GM23248 (cell line): ENCODE data around the gene FTO. TPM values are rescaled to one million over a fixed set of nuclear protein-coding genes. Genes with fewer than 3 reads are reported as not detected.
"Not testable (repeated sequence)": the region's sequence is repeated elsewhere in the genome, so short reads cannot be mapped to it uniquely, and the experiment has no call there.

Experiments
- DNase-seq: peaks from one replicate; pipeline ENCODE4 v3.0.0-alpha.2; 2015
- H2AFZ ChIP-seq: fragments of 200-600 bp; sonication (generic); 2 replicates; pipeline ENCODE4 v1.6.1; 2016; ENCODE audit warnings: antibody characterized with exemption
- H3F3A ChIP-seq: fragments of 200-600 bp; sonication (generic); 2 replicates; pipeline ENCODE4 v1.6.1; 2016; ENCODE audit warnings: mild to moderate bottlenecking, antibody characterized with exemption, mixed run types; ENCODE audit not compliant: insufficient read depth
- H3K27ac ChIP-seq: fragments of 200-600 bp; sonication (generic); 2 replicates; pipeline ENCODE4 v1.5.1; 2016; ENCODE audit warnings: mild to moderate bottlenecking
- H3K27me3 ChIP-seq: fragments of 200-600 bp; sonication (generic); replicated peaks from 2 replicates; pipeline ENCODE4 v1.6.1; 2016; ENCODE audit warnings: mild to moderate bottlenecking; ENCODE audit not compliant: insufficient read depth
- H3K36me3 ChIP-seq: fragments of 200-600 bp; sonication (generic); 2 replicates; pipeline ENCODE4 v1.6.1; 2016; ENCODE audit warnings: low read depth, mild to moderate bottlenecking
- H3K4me1 ChIP-seq: fragments of 200-600 bp; sonication (generic); 2 replicates; pipeline ENCODE4 v1.6.1; 2016; ENCODE audit warnings: mild to moderate bottlenecking; ENCODE audit not compliant: insufficient read depth
- H3K4me2 ChIP-seq: fragments of 200-600 bp; sonication (generic); one replicate; pipeline ENCODE4 v1.6.1; 2016; ENCODE audit warnings: mild to moderate bottlenecking; ENCODE audit not compliant: unreplicated experiment
- H3K4me3 ChIP-seq: fragments of 200-600 bp; sonication (generic); 2 replicates; pipeline ENCODE4 v1.5.1; 2016; ENCODE audit warnings: mild to moderate bottlenecking
- H3K79me2 ChIP-seq: fragments of 200-600 bp; sonication (generic); 2 replicates; pipeline ENCODE4 v1.6.1; 2016; ENCODE audit warnings: mild to moderate bottlenecking; ENCODE audit not compliant: insufficient read depth
- H3K9ac ChIP-seq: fragments of 200-600 bp; sonication (generic); 2 replicates; pipeline ENCODE4 v1.6.1; 2016; ENCODE audit warnings: mild to moderate bottlenecking
- H3K9me2 ChIP-seq: fragments of 200-600 bp; sonication (generic); 2 replicates; pipeline ENCODE4 v1.6.1; 2016; ENCODE audit warnings: mixed run types, mild to moderate bottlenecking, moderate library complexity; ENCODE audit not compliant: insufficient read depth
- H3K9me3 ChIP-seq: fragments of 200-600 bp; sonication (generic); one replicate; pipeline ENCODE4 v1.6.1; 2017; ENCODE audit warnings: low read depth
- H4K20me1 ChIP-seq: fragments of 200-600 bp; sonication (generic); 2 replicates; pipeline ENCODE4 v1.6.0; 2016; ENCODE audit not compliant: insufficient read depth
- EZH2 ChIP-seq: fragments of 200-600 bp; sonication (generic); IDR thresholded peaks from 2 replicates; pipeline ENCODE4 v1.6.1; 2018; ENCODE audit warnings: antibody characterized with exemption, mild to moderate bottlenecking; ENCODE audit not compliant: insufficient read depth, poor library complexity, severe bottlenecking
- EZH2phosphoT487 ChIP-seq: fragments of 200-600 bp; sonication (generic); IDR thresholded peaks from 2 replicates; pipeline ENCODE4 v1.6.1; 2018; ENCODE audit warnings: antibody characterized with exemption, moderate library complexity, mild to moderate bottlenecking, low read depth; ENCODE audit not compliant: insufficient read depth
- WGBS, 2 experiments: methylation state at CpG; one replicate each; pipeline ENCODE4 v1.1.6; 2015 to 2017; ENCODE audit warnings: low lambda C conversion rate in 2 of 2, low coverage in 1 of 2; ENCODE audit errors: missing lambda C conversion rate in 2 of 2; 5-methylcytosine and 5-hydroxymethylcytosine counted together
- in situ Hi-C: fragments of 300-500 bp; cut with MboI; formaldehyde crosslinking; loops from 2 replicates; pipeline ENCODE4 v1.15.0; 2020
- polyA plus RNA-seq: library from polyadenylated mRNA; unstranded; fragments of >200 nt; fragmentation: Nextera tagmentation; extraction: Ambion mirVana; gene quantifications from 2 replicates; pipeline ENCODE4 v1.2.1, GENCODE V29; 2016
- total RNA-seq: library from RNA; depleted of rRNA; stranded (reverse); fragments of >200 nt; shearing (Covaris generic); gene quantifications from 2 replicates; pipeline ENCODE4 v1.2.3, GENCODE V29; 2014

The FTO gene
- total and polyA plus RNA-seq, 2 experiments from 2014 or later: 85.3 to 99.2 TPM

GRCh38 chr16:53695070-53695469, 8.9 kb upstream of the FTO start:
- peaks cover 38% of the 10 kb centered on the region for H3F3A ChIP-seq
- H4K20me1 ChIP-seq: no peaks in the 10 kb centered on the region
- WGBS, 2 experiments: 2 to 6% methylated on average over 1 of the region's 1 CpG
- H3K27me3 ChIP-seq: no peaks in the 10 kb centered on the region
- no peak for TF ChIP-seq EZH2
- TF ChIP-seq EZH2phosphoT487: no peak
- no peaks in the 10 kb centered on the region for H3K9me3 ChIP-seq
- no peak overlapping the region for H3K4me3 ChIP-seq
- no peaks in the 10 kb centered on the region for H3K79me2 ChIP-seq
- H3K36me3 ChIP-seq: peaks cover 18% of the 10 kb centered on the region
- peak; percentile 93 for DNase-seq
- H3K27ac ChIP-seq: peak overlapping the region; percentile 74
- in situ Hi-C loops: no loop called here
- no peak overlapping the region for H2AFZ ChIP-seq
- H3K4me2 ChIP-seq: peak overlapping the region; percentile 29
- peak overlapping the region; percentile 37 for H3K9ac ChIP-seq
- no peaks in the 10 kb centered on the region for H3K9me2 ChIP-seq
- peaks cover 19% of the 10 kb centered on the region for H3K4me1 ChIP-seq

GRCh38 chr16:53698271-53698670, 5.7 kb upstream of the FTO start:
- H3K9ac ChIP-seq, H2AFZ ChIP-seq, H3K4me2 ChIP-seq, H3K9me3 ChIP-seq, H4K20me1 ChIP-seq, H3K27me3 ChIP-seq, DNase-seq, in situ Hi-C loops, H3K9me2 ChIP-seq, H3K27ac ChIP-seq, H3K36me3 ChIP-seq, H3K4me3 ChIP-seq: not testable (repeated sequence)
- peaks cover 25% of the 10 kb centered on the region for H3F3A ChIP-seq
- peaks cover 23% of the 10 kb centered on the region for H3K4me1 ChIP-seq
- WGBS, 2 experiments: 96% methylated on average over 28 of the region's 31 CpGs; no CpG with 5 or more reads in 1 of the 2 experiments
- peaks cover 27% of the 10 kb centered on the region for H3K79me2 ChIP-seq

GRCh38 chr16:53704445-53704813, 473 bp downstream of the FTO start:
- WGBS, 2 experiments: 10% methylated on average over 6 of the region's 6 CpGs
- peak overlapping the region; percentile 65 for H3K27ac ChIP-seq
- in situ Hi-C loops: no loop called here

GRCh38 chr16:53707671-53708070, 3.7 kb downstream of the FTO start:
- Histone ChIP-seq H3K4me3 (no peak overlapping the region), H3K4me1 (peaks cover 19% of the 10 kb centered on the region), H3K9me2 (no peaks in the 10 kb centered on the region), H3K9me3 (no peaks in the 10 kb centered on the region), H3K4me2 (no peak overlapping the region), H3K36me3 (no peaks in the 10 kb centered on the region), H4K20me1 (peaks cover 8% of the 10 kb centered on the region; the same call in 1 of the 2 replicates), H3K79me2 (peaks cover 96% of the 10 kb centered on the region), H3K9ac (no peak overlapping the region), H2AFZ (no peak overlapping the region), H3F3A (no peaks in the 10 kb centered on the region), H3K27me3 (no peaks in the 10 kb centered on the region), H3K27ac (no peak overlapping the region)
- no peak for DNase-seq
- TF ChIP-seq EZH2 (no peak), EZH2phosphoT487 (no peak)
- in situ Hi-C loops: no loop called here
- WGBS, 2 experiments: 51 to 63% methylated on average over 3 of the region's 3 CpGs

More at GRCh38 chr16:53704445-53704813, 473 bp downstream of the FTO start:
- H3K9me2 ChIP-seq: no peaks in the 10 kb centered on the region
- peak overlapping the region; percentile 89 for H3K9ac ChIP-seq
- peaks cover 85% of the 10 kb centered on the region for H3K79me2 ChIP-seq
- H3K36me3 ChIP-seq: no peaks in the 10 kb centered on the region
- no peaks in the 10 kb centered on the region for H3K27me3 ChIP-seq
- no peaks in the 10 kb centered on the region for H3K9me3 ChIP-seq
- H2AFZ ChIP-seq: peak overlapping the region; percentile 86
- TF ChIP-seq EZH2phosphoT487 (no peak), EZH2 (no peak)
- H3K4me1 ChIP-seq: peaks cover 21% of the 10 kb centered on the region
- H3K4me3 ChIP-seq: peak overlapping the region; percentile 93
- H3F3A ChIP-seq: no peaks in the 10 kb centered on the region
- DNase-seq: peak; percentile 23
- H3K4me2 ChIP-seq: peak overlapping the region; percentile 89
- H4K20me1 ChIP-seq: peaks cover 8% of the 10 kb centered on the region; the same call in 1 of the 2 replicates

GRCh38 chr16:53708490-53708889, 4.5 kb downstream of the FTO start:
- Histone ChIP-seq H3K9me3 (no peaks in the 10 kb centered on the region), H3K4me2 (no peak overlapping the region), H3K9ac (no peak overlapping the region), H3K36me3 (no peaks in the 10 kb centered on the region), H3K27me3 (no peaks in the 10 kb centered on the region), H3K9me2 (no peaks in the 10 kb centered on the region), H3K27ac (no peak overlapping the region), H3K4me1 (peaks cover 17% of the 10 kb centered on the region; the same call in 1 of the 2 replicates), H2AFZ (no peak overlapping the region), H3K4me3 (no peak overlapping the region), H4K20me1 (peaks cover 8% of the 10 kb centered on the region; the same call in 1 of the 2 replicates), H3K79me2 (peaks cover 96% of the 10 kb centered on the region), H3F3A (no peaks in the 10 kb centered on the region)
- no peak for DNase-seq
- no peak for TF ChIP-seq EZH2phosphoT487
- no peak for TF ChIP-seq EZH2
- WGBS, 2 experiments: 94% methylated on average over 2 of the region's 2 CpGs
- in situ Hi-C loops: no loop called here
